Fibroblast of pulmonary artery (primary cell): Measurements from ENCODE around the gene MRPL14.

Experiments used
- DNase-seq: peaks from one replicate; pipeline ENCODE4 v3.0.0-alpha.2; 2010; ENCODE audit warnings: low read depth
- H3K4me3 ChIP-seq: replicated peaks from 2 replicates; pipeline ENCODE4 v1.5.1; 2011; ENCODE audit warnings: low read depth, mild to moderate bottlenecking, control low read depth, low read length, moderate library complexity
- CTCF ChIP-seq: IDR thresholded peaks from 2 replicates; pipeline ENCODE4 v1.5.1; 2011; ENCODE audit warnings: mild to moderate bottlenecking, control low read depth, low read length, inconsistent platforms; ENCODE audit errors: missing control alignments

The MRPL14 gene

GRCh38 chr6:44156494-44157151, 29.4 kb upstream of the MRPL14 start:
- no peak overlapping the region for H3K4me3 ChIP-seq
- no peak for TF ChIP-seq CTCF
- DNase-seq, result no peak

GRCh38 chr6:44154067-44154466, 26.8 kb upstream of the MRPL14 start:
- H3K4me3 ChIP-seq, result no peak overlapping the region
- DNase-seq, result no peak
- no peak for TF ChIP-seq CTCF

- DNase-seq, result no peak
- no peak overlapping the region for H3K4me3 ChIP-seq
- no peak for TF ChIP-seq CTCF
Observed at GRCh38 chr6:44152533-44152932, 25.3 kb upstream of the MRPL14 start.

GRCh38 chr6:44152109-44152461, 24.8 kb upstream of the MRPL14 start:
- no peak for TF ChIP-seq CTCF
- DNase-seq, result no peak
- H3K4me3 ChIP-seq, result no peak overlapping the region

- DNase-seq, result peak; percentile 67
- H3K4me3 ChIP-seq, result no peak overlapping the region
- TF ChIP-seq CTCF, result peak; percentile 79
Observed at GRCh38 chr6:44151348-44152108, 24.3 kb upstream of the MRPL14 start.

DNA sequence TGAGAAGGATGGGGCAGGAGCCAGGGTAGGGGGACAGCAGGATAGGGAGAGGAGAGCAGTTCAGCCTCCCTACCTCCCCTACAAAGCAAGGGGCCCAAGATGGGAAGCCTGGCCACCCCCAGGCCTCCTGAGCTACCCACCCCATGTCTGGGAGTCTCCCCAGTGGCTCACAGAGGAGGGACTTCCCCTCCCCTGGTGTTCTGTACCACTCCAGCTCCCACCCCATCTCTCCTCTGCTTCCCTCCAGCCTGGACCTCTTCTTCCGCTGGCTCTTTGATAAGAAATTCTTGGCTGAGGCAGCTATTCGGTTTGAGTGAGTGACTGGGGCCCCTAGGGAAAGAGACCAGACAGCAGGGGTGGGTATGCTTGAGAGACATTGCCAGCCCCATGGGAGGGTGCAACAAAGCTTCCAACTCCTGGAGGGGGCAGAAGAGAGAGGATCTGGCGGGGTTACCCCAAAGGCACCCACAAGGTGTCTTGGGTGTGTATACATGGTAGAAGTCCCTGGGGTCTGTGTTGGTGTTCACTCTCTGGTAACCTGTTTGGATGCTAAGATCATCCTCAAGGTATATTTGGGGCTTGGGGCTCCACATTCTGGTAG, 23.2 kb upstream of the MRPL14 start:
- TF ChIP-seq CTCF, result no peak
- DNase-seq, result no peak
- H3K4me3 ChIP-seq, result no peak overlapping the region
